ENCODE measurements around the gene KRT36. TPM values are rescaled to one million over a fixed set of nuclear protein-coding genes. Genes with fewer than 3 reads are reported as not detected.
A peak's percentile ranks its signal among the peaks of the same experiment; 100 is the strongest.

KRT36 gene
- total RNA-seq, 1 donor from 2014 or later = not detected

- intact Hi-C loops (cut with micrococcal nuclease) = no loop called here
- no peak for DNase-seq
- no peak for ATAC-seq
These were observed 6.2 kb downstream of the KRT36 start for GRCh38 chr17:41483531-41483930.

GRCh38 chr17:41481036-41481435 lies 8.7 kb downstream of the KRT36 start, which contains the start of gene KRT35:
TSS of gene KRT35 (minus strand) at chr17:41481151. CDS start at chr17:41481097, 54 bp downstream.
- intact Hi-C loops (cut with micrococcal nuclease) = no loop called here
- no peak for DNase-seq

GRCh38 chr17:41480581-41480980 lies 9.1 kb downstream of the KRT36 start:
- intact Hi-C loops (cut with micrococcal nuclease) = no loop called here
- no peak for DNase-seq
- no peak for ATAC-seq

More at GRCh38 chr17:41481036-41481435, 8.7 kb downstream of the KRT36 start, which contains the start of gene KRT35:
- ATAC-seq = no peak

GRCh38 chr17:41480136-41480535 lies 9.6 kb downstream of the KRT36 start:
- DNase-seq = no peak
- ATAC-seq = no peak
- intact Hi-C loops (cut with micrococcal nuclease) = no loop called here

GRCh38 chr17:41478237-41478636 lies 11.5 kb downstream of the KRT36 start:
- no peak for DNase-seq
- no peak for ATAC-seq
- intact Hi-C loops (cut with micrococcal nuclease) = no loop called here

- no peak for ATAC-seq
- DNase-seq = no peak
- intact Hi-C loops (cut with micrococcal nuclease) = no loop called here
These were observed 12.6 kb downstream of the KRT36 start for GRCh38 chr17:41476866-41477815.

- intact Hi-C loops (cut with micrococcal nuclease) = no loop called here
- DNase-seq = no peak
- ATAC-seq = peak; percentile 12
These were observed 14.3 kb downstream of the KRT36 start for GRCh38 chr17:41475421-41475820.

GRCh38 chr17:41474863-41475262 lies 14.8 kb downstream of the KRT36 start:
- DNase-seq (no peak), ATAC-seq (peak; percentile 97)
- intact Hi-C loops (cut with micrococcal nuclease) = no loop called here

GRCh38 chr17:41468346-41468745 lies 21.4 kb downstream of the KRT36 start:
- intact Hi-C loops (cut with micrococcal nuclease) = no loop called here
- no peak for ATAC-seq
- no peak for DNase-seq

GRCh38 chr17:41467561-41467960 lies 22.1 kb downstream of the KRT36 start:
- no peak for DNase-seq
- intact Hi-C loops (cut with micrococcal nuclease) = no loop called here
- ATAC-seq = no peak

- intact Hi-C loops (cut with micrococcal nuclease) = no loop called here
These were observed 22.7 kb downstream of the KRT36 start, which contains the start of gene KRT32 for GRCh38 chr17:41466988-41467387. TSS of gene KRT32 (minus strand) at chr17:41467386. CDS start at chr17:41467325, 61 bp downstream.

GRCh38 chr17:41464682-41465081 lies 25.0 kb downstream of the KRT36 start:
- peak; percentile 61 for DNase-seq
- intact Hi-C loops (cut with micrococcal nuclease) = no loop called here
- ATAC-seq = peak; percentile 99

More at GRCh38 chr17:41466988-41467387, 22.7 kb downstream of the KRT36 start, which contains the start of gene KRT32:
- DNase-seq = no peak
- no peak for ATAC-seq

GRCh38 chr17:41464173-41464572 lies 25.5 kb downstream of the KRT36 start:
- ATAC-seq (no peak), DNase-seq (no peak)
- intact Hi-C loops (cut with micrococcal nuclease) = no loop called here

- no peak for ATAC-seq
- intact Hi-C loops (cut with micrococcal nuclease) = no loop called here
- DNase-seq = no peak
These were observed 26.0 kb downstream of the KRT36 start for GRCh38 chr17:41463746-41464145.

- DNase-seq (no peak), ATAC-seq (no peak)
- intact Hi-C loops (cut with micrococcal nuclease) = no loop called here
These were observed 27.0 kb downstream of the KRT36 start for GRCh38 chr17:41462705-41463104.

- ATAC-seq (no peak), DNase-seq (no peak)
- intact Hi-C loops (cut with micrococcal nuclease) = no loop called here
These were observed 32.0 kb downstream of the KRT36 start for GRCh38 chr17:41457676-41458075.

GRCh38 chr17:41456204-41456603 lies 33.5 kb downstream of the KRT36 start:
- ATAC-seq (no peak), DNase-seq (no peak)
- intact Hi-C loops (cut with micrococcal nuclease) = no loop called here

GRCh38 chr17:41455236-41455635 lies 34.5 kb downstream of the KRT36 start:
- intact Hi-C loops (cut with micrococcal nuclease) = no loop called here
- DNase-seq = no peak
- no peak for ATAC-seq

- ATAC-seq (no peak), DNase-seq (no peak)
- intact Hi-C loops (cut with micrococcal nuclease) = no loop called here
These were observed 36.6 kb downstream of the KRT36 start for GRCh38 chr17:41453066-41453465.

GRCh38 chr17:41452281-41452680 lies 37.4 kb downstream of the KRT36 start:
- ATAC-seq (no peak), DNase-seq (no peak)
- intact Hi-C loops (cut with micrococcal nuclease) = no loop called here
